HS-5 (cell line): ENCODE results near the gene NR2F1.

Experiments
- DNase-seq: peaks from one replicate; pipeline ENCODE4 v3.0.0-alpha.2; 2012; ENCODE audit warnings: low read depth

NR2F1 gene

GRCh38 chr5:93604644-93605515, 21.9 kb downstream of the NR2F1 start:
- no peak for DNase-seq

- no peak for DNase-seq
Measured at GRCh38 chr5:93606382-93606752, 23.3 kb downstream of the NR2F1 start.

GRCh38 chr5:93607367-93608258, 24.6 kb downstream of the NR2F1 start:
- peak; percentile 19 for DNase-seq

GRCh38 chr5:93608855-93609254, 25.8 kb downstream of the NR2F1 start:
- DNase-seq, result no peak

GRCh38 chr5:93609762-93610161, 26.7 kb downstream of the NR2F1 start:
- DNase-seq, result no peak

GRCh38 chr5:93610581-93611272, 27.7 kb downstream of the NR2F1 start:
- DNase-seq, result no peak

- DNase-seq, result no peak
Measured at GRCh38 chr5:93611273-93611975, 28.4 kb downstream of the NR2F1 start.

GRCh38 chr5:93611976-93612854, 29.2 kb downstream of the NR2F1 start:
- no peak for DNase-seq

- DNase-seq, result no peak
Measured at GRCh38 chr5:93612855-93613243, 29.8 kb downstream of the NR2F1 start.

GRCh38 chr5:93616538-93617174, 33.6 kb downstream of the NR2F1 start:
- no peak for DNase-seq

- DNase-seq, result peak; percentile 36
Measured at GRCh38 chr5:93620487-93621326, 37.7 kb downstream of the NR2F1 start.

GRCh38 chr5:93621327-93621798, 38.3 kb downstream of the NR2F1 start:
- DNase-seq, result peak; percentile 35

GRCh38 chr5:93622240-93622885, 39.3 kb downstream of the NR2F1 start:
- DNase-seq, result peak; percentile 18

- DNase-seq, result no peak
Measured at GRCh38 chr5:93623153-93623552, 40.1 kb downstream of the NR2F1 start.

- DNase-seq, result no peak
Measured at GRCh38 chr5:93626801-93627200, 43.8 kb downstream of the NR2F1 start.

- no peak for DNase-seq
Measured at GRCh38 chr5:93632327-93632726, 49.3 kb downstream of the NR2F1 start.

- DNase-seq, result no peak
Measured at GRCh38 chr5:93635991-93636390, 53.0 kb downstream of the NR2F1 start.

- DNase-seq, result no peak
Measured at GRCh38 chr5:93636837-93637236, 53.8 kb downstream of the NR2F1 start.

GRCh38 chr5:93637697-93638096, 54.7 kb downstream of the NR2F1 start:
- DNase-seq, result no peak
